Measurements from ENCODE around the gene NEURL3. TPM values are rescaled to one million over a fixed set of nuclear protein-coding genes. Genes with fewer than 3 reads are reported as not detected.
"Not testable (repeated sequence)": the region's sequence is repeated elsewhere in the genome, so short reads cannot be mapped to it uniquely, and the experiment has no call there.

The NEURL3 gene
- total RNA-seq: not detected in 2 replicates

DNA sequence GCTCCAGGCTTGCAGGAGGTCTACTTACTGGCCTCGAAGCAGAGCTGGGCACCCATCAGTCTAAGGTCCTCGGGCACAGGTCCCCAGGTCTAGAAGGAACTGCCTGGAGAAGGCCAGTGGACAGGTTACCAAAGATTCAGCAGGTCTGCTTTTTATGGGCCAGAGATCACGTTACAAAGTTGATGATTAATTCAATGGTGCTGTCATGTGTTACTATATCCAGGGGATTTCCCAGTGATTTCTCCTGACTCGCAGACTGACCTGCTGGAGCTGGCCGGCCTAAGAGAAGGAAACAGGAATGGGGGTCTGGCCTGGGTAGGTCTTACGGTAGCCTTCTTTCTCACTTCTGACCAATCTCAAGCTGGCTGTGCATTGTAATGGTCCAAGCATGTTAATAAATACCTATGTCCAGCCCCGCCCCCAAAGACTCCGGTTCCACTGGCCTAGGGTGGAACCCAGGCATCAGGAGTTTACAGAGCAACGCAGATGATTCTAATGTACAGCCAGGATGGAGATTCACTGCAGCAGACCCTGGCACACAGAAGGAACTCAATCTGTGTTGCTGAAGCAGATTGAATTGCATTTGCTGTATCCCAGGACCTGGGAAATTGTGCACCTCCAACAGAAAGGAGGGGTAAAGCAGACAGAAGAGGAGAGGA lies at the start of gene NEURL3:
Gene NEURL3, minus strand, starts transcription at position 127 of the 659 bp plus-strand sequence. Its CDS starts 71 bp downstream, at position 56.
- TF ChIP-seq, protein P1, sequence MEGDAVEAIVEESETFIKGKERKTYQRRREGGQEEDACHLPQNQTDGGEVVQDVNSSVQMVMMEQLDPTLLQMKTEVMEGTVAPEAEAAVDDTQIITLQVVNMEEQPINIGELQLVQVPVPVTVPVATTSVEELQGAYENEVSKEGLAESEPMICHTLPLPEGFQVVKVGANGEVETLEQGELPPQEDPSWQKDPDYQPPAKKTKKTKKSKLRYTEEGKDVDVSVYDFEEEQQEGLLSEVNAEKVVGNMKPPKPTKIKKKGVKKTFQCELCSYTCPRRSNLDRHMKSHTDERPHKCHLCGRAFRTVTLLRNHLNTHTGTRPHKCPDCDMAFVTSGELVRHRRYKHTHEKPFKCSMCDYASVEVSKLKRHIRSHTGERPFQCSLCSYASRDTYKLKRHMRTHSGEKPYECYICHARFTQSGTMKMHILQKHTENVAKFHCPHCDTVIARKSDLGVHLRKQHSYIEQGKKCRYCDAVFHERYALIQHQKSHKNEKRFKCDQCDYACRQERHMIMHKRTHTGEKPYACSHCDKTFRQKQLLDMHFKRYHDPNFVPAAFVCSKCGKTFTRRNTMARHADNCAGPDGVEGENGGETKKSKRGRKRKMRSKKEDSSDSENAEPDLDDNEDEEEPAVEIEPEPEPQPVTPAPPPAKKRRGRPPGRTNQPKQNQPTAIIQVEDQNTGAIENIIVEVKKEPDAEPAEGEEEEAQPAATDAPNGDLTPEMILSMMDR (IDR thresholded peaks at IDR 0.05; ENCODE audit: insufficient read depth, low read depth, low read length): no peak
- no peak within 1 kb of the TSS for H3K4me3 ChIP-seq (ENCODE audit: low read depth, low read length)
- peak; percentile 45 for DNase-seq (ENCODE audit: low read depth)

DNA sequence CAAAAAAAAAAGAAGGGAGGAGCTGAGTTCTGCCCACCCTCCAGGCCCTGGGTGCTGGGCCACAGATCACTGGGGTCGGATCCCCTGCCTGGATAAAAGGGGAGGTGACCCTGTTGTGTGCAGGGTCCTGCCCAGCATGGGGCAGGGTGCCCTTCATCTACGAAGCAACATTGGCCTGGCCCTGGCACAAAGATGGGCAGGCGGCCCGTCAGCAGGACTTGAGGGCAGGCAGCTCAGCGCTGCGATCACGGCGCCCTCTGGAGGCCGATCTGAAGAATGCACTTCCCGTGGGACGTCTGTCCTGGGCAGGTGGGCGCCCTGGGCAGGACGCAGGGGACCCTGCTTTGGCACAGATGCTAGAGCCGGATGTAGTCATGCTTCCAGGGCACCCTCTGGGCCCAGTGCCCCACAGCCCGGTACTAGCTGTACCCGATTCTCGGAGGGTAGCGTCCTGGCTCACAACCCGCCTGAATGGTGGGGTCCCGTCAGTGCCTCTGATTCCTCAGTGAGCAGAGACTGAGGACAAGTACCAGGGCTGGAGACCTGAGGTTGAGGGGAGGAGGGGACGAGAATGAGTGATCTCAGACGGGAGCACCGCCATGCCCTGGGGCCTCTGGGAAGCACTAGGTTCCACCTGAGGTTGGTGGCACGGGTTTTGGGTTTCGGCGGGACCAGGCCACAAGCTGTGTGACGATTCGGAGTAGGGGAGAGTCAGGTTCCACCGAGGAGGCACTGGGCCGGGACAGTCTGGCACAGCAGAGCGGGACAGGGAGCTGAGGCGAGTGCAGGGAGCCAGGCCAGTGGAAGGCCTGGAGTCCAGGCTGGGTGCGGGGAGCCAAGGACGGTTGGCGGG lies 49.4 kb upstream of the NEURL3 start:
- DNase-seq (ENCODE audit: low read depth): peak; percentile 60
- H3K4me3 ChIP-seq (ENCODE audit: low read depth, low read length): no peak overlapping the region
- TF ChIP-seq, protein P1 (IDR thresholded peaks at IDR 0.05; ENCODE audit: insufficient read depth, low read depth, low read length): peak; percentile 91

GRCh38 chr2:96553957-96554292 lies 48.8 kb upstream of the NEURL3 start:
- not testable (repeated sequence) for H3K4me3 ChIP-seq (ENCODE audit: low read depth, low read length); DNase-seq (ENCODE audit: low read depth)

DNA sequence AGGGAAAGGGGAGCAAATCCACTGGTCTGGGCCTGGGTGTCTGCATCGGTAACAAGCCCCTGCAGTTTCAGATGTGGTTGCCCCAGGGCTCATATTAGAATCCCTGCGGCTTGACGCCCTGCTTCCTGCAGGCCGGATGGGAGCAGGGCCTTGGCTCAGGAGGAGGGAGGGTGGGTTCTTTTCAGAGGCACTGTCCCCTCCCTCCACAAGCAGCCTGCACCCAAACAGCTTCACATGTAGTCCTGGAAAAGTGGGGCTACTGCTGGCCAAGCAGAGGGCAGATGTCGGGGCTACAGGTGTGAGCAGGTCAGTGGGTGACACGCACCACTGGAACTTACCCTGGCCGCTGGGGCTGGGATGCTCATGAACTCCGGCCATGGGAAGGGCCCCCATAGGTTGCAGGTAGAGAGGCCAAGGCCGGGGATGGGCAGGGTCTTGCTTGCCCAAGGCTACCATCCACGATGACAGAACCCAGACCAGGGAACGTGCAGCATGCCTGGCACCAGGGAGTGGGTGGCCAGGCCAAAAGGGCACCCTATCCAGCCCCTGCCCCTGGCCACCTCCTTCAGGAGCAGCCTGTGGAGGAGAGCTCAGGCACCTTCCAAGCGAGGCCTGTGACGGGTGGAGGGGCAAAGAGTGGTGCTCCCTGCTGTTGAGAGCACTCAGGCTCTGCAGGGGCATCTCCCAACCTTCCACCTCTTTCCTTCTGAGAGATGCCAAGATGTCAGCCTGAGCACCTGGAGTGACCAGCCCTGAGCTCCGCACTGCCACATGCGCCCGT lies 48.2 kb upstream of the NEURL3 start:
- no peak for DNase-seq (ENCODE audit: low read depth)
- TF ChIP-seq, protein P1 (IDR thresholded peaks at IDR 0.05; ENCODE audit: insufficient read depth, low read depth, low read length): no peak

DNA sequence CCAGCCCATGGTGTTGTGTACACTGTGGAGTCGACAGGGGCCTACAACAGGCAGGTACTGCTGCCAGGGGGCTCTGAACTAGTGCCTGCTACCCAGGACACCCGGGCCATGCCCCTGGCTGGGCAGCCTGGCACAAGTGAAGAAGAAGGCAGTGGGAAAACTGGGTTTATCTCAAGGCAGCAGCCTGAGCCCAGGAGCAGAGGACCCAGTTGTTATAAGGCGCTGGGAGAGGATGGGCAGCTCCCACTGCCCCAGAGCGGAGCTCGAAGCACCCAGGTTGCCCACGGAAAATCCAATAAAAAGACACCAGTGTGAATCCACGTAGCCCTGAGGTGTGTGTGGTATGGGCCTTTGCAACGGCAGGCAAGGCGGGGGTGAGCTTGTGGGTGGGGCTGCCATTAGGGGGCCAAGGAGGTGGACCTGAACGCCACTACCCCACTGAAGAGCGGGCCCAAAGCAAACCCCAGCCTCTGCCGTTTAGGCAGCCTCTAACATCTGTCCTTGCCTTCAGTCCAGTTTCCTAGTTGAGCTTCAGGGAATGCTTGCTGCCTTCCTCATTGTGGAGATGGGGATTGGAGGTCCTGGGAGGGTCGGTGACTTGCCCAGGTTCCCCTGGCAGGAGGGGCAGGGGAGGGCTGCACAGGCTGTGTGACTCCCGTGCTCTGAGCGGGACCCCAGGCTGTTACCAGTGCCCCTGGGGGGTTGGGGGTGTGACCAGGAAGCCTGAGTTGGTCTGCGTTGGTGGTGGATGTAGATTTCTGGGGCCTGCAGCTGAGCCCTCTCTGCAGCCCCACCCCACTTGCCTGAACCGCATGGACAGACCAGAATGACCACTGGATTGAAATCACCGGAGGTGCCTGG lies 47.4 kb upstream of the NEURL3 start:
- no peak overlapping the region for H3K4me3 ChIP-seq (ENCODE audit: low read depth, low read length)
- DNase-seq (ENCODE audit: low read depth): no peak
- TF ChIP-seq, protein P1 (IDR thresholded peaks at IDR 0.05; ENCODE audit: insufficient read depth, low read depth, low read length): no peak

More for the DNA sequence above, 48.2 kb upstream of the NEURL3 start:
- no peak overlapping the region for H3K4me3 ChIP-seq (ENCODE audit: low read depth, low read length)

- DNase-seq (ENCODE audit: low read depth): no peak
- no peak overlapping the region for H3K4me3 ChIP-seq (ENCODE audit: low read depth, low read length)
- TF ChIP-seq, protein P1 (IDR thresholded peaks at IDR 0.05; ENCODE audit: insufficient read depth, low read depth, low read length): no peak
Observed at GRCh38 chr2:96551605-96552314, 46.6 kb upstream of the NEURL3 start.
